Smooth muscle cell (in vitro differentiated cells): Measurements from ENCODE around the gene MBP. TPM values are rescaled to one million over a fixed set of nuclear protein-coding genes. Genes with fewer than 3 reads are reported as not detected.
A peak's percentile ranks its signal among the peaks of the same experiment; 100 is the strongest.

ENCODE experiments used
- DNase-seq: peaks from one replicate; lab custom pipeline; 2025; ENCODE audit not compliant: unreplicated experiment; lab: John Stamatoyannopoulos, UW
- H2AFZ ChIP-seq: fragments of 200-600 bp; sonication (generic); 2 replicates; pipeline ENCODE4 v1.6.0; 2016; ENCODE audit warnings: antibody characterized with exemption, low read depth, mild to moderate bottlenecking
- H3F3A ChIP-seq: fragments of 200-600 bp; sonication (generic); 2 replicates; pipeline ENCODE4 v1.6.0; 2017; ENCODE audit warnings: antibody characterized with exemption, low read depth
- H3K27ac ChIP-seq: fragments of 200-600 bp; sonication (generic); 2 replicates; pipeline ENCODE4 v1.5.1; 2016; ENCODE audit warnings: low read depth, mild to moderate bottlenecking
- H3K27me3 ChIP-seq: fragments of 200-600 bp; sonication (generic); 2 replicates; pipeline ENCODE4 v1.6.1; 2016; ENCODE audit warnings: low read depth, mild to moderate bottlenecking
- H3K36me3 ChIP-seq: fragments of 200-600 bp; sonication (generic); 2 replicates; pipeline ENCODE4 v1.5.1; 2016; ENCODE audit warnings: low read depth
- H3K4me1 ChIP-seq: fragments of 200-600 bp; sonication (generic); 2 replicates; pipeline ENCODE4 v1.5.1; 2016; ENCODE audit warnings: low read depth
- H3K4me2 ChIP-seq: fragments of 200-600 bp; sonication (generic); 2 replicates; pipeline ENCODE4 v1.6.0; 2016; ENCODE audit warnings: mild to moderate bottlenecking
- H3K4me3 ChIP-seq: fragments of 200-600 bp; sonication (generic); 2 replicates; pipeline ENCODE4 v1.5.1; 2016; ENCODE audit warnings: mild to moderate bottlenecking
- H3K79me2 ChIP-seq: fragments of 200-600 bp; sonication (generic); 2 replicates; pipeline ENCODE4 v1.6.0; 2016; ENCODE audit warnings: low read depth, mild to moderate bottlenecking
- H3K9ac ChIP-seq: fragments of 200-600 bp; sonication (generic); 2 replicates; pipeline ENCODE4 v1.6.0; 2016; ENCODE audit warnings: low read depth
- H3K9me3 ChIP-seq: fragments of 200-600 bp; sonication (generic); replicated peaks from 2 replicates; pipeline ENCODE4 v1.5.1; 2016; ENCODE audit warnings: low read depth
- H4K20me1 ChIP-seq: fragments of 200-600 bp; sonication (generic); 2 replicates; pipeline ENCODE4 v1.6.0; 2016; ENCODE audit warnings: low read depth
- WGBS: methylation state at CpG from one replicate; pipeline ENCODE4 v1.1.7; 2016; ENCODE audit warnings: low lambda C conversion rate; 5-methylcytosine and 5-hydroxymethylcytosine counted together
- polyA plus RNA-seq: library from polyadenylated mRNA; unstranded; fragments of >200 nt; fragmentation: Nextera tagmentation; extraction: Ambion mirVana; gene quantifications from 2 replicates; pipeline ENCODE4 v1.2.1, GENCODE V29; 2016
- total RNA-seq: library from RNA; depleted of rRNA; stranded (reverse); fragments of >200 nt; gene quantifications from 2 replicates; pipeline ENCODE4 v1.2.3, GENCODE V29; 2014
- TF ChIP-seq, protein P1 (sequence below): fragments of 200-600 bp; sonication (generic); IDR thresholded peaks from 2 replicates; pipeline ENCODE4 v1.5.1; 2017; ENCODE audit warnings: borderline replicate concordance, mild to moderate bottlenecking, antibody characterized with exemption; ENCODE audit not compliant: insufficient read depth, poor library complexity, severe bottlenecking

MBP gene
- total and polyA plus RNA-seq, 2 experiments from 2014 or later, result 1.4 to 5.1 TPM

DNA sequence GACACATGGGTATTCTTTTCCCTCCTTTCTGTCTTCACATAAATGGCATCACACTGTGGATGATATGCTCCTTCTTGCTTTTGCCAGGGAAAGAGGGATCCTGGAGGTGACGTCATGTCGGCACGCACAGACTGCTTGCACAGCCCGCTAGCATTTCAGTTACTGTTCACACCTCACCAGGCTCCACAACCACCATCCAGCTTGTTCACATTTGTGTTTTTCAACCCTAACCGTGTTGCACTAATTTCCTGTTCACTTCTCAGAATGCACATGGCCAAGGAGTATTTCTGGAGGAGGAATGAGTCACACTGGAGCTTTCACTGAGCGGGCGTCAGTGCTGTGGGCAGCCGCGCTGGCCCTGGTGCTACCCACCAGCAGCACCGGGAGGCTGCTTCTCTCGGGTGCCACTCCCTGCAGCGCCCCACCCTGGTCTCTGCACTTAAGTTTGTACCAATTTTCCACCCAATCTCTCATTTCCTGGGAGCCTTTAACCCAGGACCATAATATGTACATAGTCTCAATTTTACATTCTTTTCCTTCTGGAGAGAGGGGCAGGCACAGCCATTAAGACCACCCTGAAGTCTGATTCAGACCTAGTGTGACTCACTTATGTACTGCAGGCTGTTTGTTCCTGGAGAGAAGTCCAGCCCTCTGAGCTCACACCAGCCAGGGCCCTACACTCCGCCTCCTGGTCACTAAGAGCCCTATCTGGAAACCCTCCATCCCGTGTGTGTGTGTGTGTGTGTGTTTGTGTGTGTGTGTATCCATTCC lies 65.1 kb downstream of the MBP start:
- H3F3A ChIP-seq, result peaks cover 22% of the 10 kb centered on the region
- no peaks in the 10 kb centered on the region for H3K79me2 ChIP-seq
- TF ChIP-seq, protein P1, sequence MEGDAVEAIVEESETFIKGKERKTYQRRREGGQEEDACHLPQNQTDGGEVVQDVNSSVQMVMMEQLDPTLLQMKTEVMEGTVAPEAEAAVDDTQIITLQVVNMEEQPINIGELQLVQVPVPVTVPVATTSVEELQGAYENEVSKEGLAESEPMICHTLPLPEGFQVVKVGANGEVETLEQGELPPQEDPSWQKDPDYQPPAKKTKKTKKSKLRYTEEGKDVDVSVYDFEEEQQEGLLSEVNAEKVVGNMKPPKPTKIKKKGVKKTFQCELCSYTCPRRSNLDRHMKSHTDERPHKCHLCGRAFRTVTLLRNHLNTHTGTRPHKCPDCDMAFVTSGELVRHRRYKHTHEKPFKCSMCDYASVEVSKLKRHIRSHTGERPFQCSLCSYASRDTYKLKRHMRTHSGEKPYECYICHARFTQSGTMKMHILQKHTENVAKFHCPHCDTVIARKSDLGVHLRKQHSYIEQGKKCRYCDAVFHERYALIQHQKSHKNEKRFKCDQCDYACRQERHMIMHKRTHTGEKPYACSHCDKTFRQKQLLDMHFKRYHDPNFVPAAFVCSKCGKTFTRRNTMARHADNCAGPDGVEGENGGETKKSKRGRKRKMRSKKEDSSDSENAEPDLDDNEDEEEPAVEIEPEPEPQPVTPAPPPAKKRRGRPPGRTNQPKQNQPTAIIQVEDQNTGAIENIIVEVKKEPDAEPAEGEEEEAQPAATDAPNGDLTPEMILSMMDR, result no peak
- H3K27ac ChIP-seq, result peak overlapping the region; percentile 83
- H3K9ac ChIP-seq, result peak overlapping the region; percentile 45
- H4K20me1 ChIP-seq, result no peaks in the 10 kb centered on the region
- no peaks in the 10 kb centered on the region for H3K9me3 ChIP-seq
- peaks cover 28% of the 10 kb centered on the region for H3K4me1 ChIP-seq
- WGBS, result 25% methylated on average over 14 of the region's 14 CpGs
- no peak overlapping the region for H2AFZ ChIP-seq
- peak; percentile 53 for DNase-seq
- H3K36me3 ChIP-seq, result no peaks in the 10 kb centered on the region
- H3K4me3 ChIP-seq, result no peak overlapping the region
- no peaks in the 10 kb centered on the region for H3K27me3 ChIP-seq
- H3K4me2 ChIP-seq, result peak overlapping the region; percentile 71

DNA sequence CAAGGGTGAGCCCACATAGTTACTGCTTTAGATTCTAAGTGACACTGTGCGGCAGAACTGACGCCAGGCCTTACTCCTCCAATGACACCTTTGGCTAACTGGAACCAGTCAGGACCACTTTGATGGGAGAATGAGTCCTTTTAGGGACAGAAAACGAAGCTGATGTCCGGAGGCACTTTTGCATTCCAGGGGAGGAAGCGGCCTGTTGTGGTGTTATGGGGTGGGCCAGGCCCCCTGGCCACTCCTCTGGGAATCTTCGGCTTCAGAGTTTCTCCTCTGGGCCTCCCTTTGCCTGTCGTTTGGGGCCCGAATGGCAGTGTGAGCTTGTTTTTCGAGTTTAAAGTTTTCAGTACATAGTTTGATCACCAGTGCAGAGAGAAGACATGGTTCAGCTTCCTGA lies 65.9 kb downstream of the MBP start:
- no peak for DNase-seq
- Histone ChIP-seq H3K36me3 (no peaks in the 10 kb centered on the region), H3K27ac (peak overlapping the region; percentile 83), H4K20me1 (no peaks in the 10 kb centered on the region), H3K4me2 (peak overlapping the region; percentile 71), H3F3A (peaks cover 21% of the 10 kb centered on the region), H3K9ac (peak overlapping the region; percentile 45), H3K9me3 (no peaks in the 10 kb centered on the region), H3K79me2 (no peaks in the 10 kb centered on the region), H2AFZ (no peak overlapping the region), H3K4me3 (no peak overlapping the region), H3K27me3 (no peaks in the 10 kb centered on the region), H3K4me1 (peaks cover 28% of the 10 kb centered on the region)
- TF ChIP-seq, protein P1, result no peak
- 61% methylated on average over 9 of the region's 9 CpGs for WGBS

GRCh38 chr18:77066101-77066500 lies 66.5 kb downstream of the MBP start:
- no peak overlapping the region for H3K9ac ChIP-seq
- DNase-seq, result no peak

More at GRCh38 chr18:77066101-77066500, 66.5 kb downstream of the MBP start:
- 98% methylated on average over 9 of the region's 9 CpGs for WGBS
- Histone ChIP-seq H3K4me1 (peaks cover 28% of the 10 kb centered on the region), H3K36me3 (no peaks in the 10 kb centered on the region), H2AFZ (no peak overlapping the region), H3K4me2 (no peak overlapping the region), H3K27me3 (no peaks in the 10 kb centered on the region), H3K79me2 (no peaks in the 10 kb centered on the region), H3K27ac (peak overlapping the region; percentile 83), H4K20me1 (no peaks in the 10 kb centered on the region), H3F3A (peaks cover 21% of the 10 kb centered on the region), H3K4me3 (no peak overlapping the region), H3K9me3 (no peaks in the 10 kb centered on the region)
- TF ChIP-seq, protein P1, result no peak
